Endothelial cell (in vitro differentiated cells): ENCODE measurements around the gene SYT2. TPM values are rescaled to one million over a fixed set of nuclear protein-coding genes. Genes with fewer than 3 reads are reported as not detected.
"Not testable (repeated sequence)": the region's sequence is repeated elsewhere in the genome, so short reads cannot be mapped to it uniquely, and the experiment has no call there.

Source experiments
- DNase-seq: peaks from one replicate; pipeline ENCODE4 v3.0.0; 2021; ENCODE audit warnings: low spot score
- H3K27ac Mint-ChIP-seq: one replicate; pipeline ENCODE4 v1.8.0; 2021; ENCODE audit warnings: mixed read lengths, inconsistent platforms; ENCODE audit not compliant: unreplicated experiment
- H3K27me3 Mint-ChIP-seq: one replicate; pipeline ENCODE4 v1.8.0; 2021; ENCODE audit warnings: mild to moderate bottlenecking, moderate library complexity, mixed read lengths, inconsistent platforms; ENCODE audit not compliant: unreplicated experiment
- H3K36me3 Mint-ChIP-seq: one replicate; pipeline ENCODE4 v1.8.0; 2021; ENCODE audit warnings: mild to moderate bottlenecking, low read depth, mixed read lengths, inconsistent platforms; ENCODE audit not compliant: unreplicated experiment
- H3K4me1 Mint-ChIP-seq: one replicate; pipeline ENCODE4 v1.8.0; 2021; ENCODE audit warnings: mild to moderate bottlenecking, mixed read lengths, inconsistent platforms; ENCODE audit not compliant: unreplicated experiment
- H3K4me3 Mint-ChIP-seq: one replicate; pipeline ENCODE4 v1.8.0; 2021; ENCODE audit warnings: mild to moderate bottlenecking, mixed read lengths, inconsistent platforms; ENCODE audit not compliant: unreplicated experiment
- H3K9me3 Mint-ChIP-seq: one replicate; pipeline ENCODE4 v1.8.0; 2021; ENCODE audit warnings: mixed read lengths, inconsistent platforms; ENCODE audit not compliant: unreplicated experiment
- total RNA-seq: library from RNA; stranded (reverse); fragmentation: NEBNext Ultra II Directional; extraction: Animal tissue kit (Norgen Biotek cat#: 25700); gene quantifications from one replicate; pipeline ENCODE4 v1.2.1, GENCODE V29; 2021; ENCODE audit not compliant: unreplicated experiment
- TF ChIP-seq, protein P1 (sequence below): fragments of 200-600 bp; sonication (generic); IDR thresholded peaks from one replicate; pipeline ENCODE4 v1.5.0; 2021; ENCODE audit warnings: antibody characterized with exemption; ENCODE audit not compliant: unreplicated experiment

Gene SYT2
- total RNA-seq, 1 donor from 2014 or later: 0.33 TPM

DNA sequence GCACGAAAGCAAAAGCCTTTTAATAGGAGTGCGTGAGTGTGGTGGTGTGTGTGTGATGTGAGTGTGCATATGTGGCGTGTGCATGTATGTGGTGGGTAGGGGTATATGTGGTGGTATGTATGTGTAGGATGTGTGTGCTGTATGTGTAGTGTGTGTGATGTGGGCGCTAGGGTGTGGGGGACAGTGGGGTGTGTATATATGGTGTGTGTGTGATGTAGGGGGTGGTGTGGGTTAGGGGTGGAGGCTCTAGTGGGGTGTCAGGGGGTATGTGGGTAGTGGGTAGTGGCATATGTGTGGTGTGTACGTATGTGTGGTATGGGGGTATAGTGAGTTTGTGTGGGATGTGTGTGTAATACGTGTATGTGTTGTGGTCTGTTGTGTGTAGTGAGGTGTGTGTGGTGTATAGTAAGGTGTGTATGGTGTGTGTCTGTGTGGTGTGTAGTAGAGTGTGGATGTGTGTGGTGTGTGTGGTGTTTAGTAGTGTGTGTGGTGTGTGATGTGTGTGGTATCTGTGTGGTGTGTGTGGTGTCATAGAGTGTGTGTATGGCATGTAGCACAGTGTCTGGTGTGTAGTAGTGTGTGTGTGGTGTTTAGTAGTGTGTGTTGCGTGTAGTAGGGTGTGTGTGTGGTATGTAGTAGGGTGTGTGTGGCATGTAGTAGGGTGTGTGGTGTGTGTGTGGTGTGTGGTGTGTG is 86.0 kb downstream of the SYT2 start:
- no peak for DNase-seq
- Mint-ChIP-seq H3K4me1 (no peaks in the 10 kb centered on the region), H3K4me3 (no peak overlapping the region), H3K27me3 (peaks cover 10% of the 10 kb centered on the region), H3K27ac (no peak overlapping the region), H3K9me3 (no peaks in the 10 kb centered on the region), H3K36me3 (no peaks in the 10 kb centered on the region)
- TF ChIP-seq, protein P1, sequence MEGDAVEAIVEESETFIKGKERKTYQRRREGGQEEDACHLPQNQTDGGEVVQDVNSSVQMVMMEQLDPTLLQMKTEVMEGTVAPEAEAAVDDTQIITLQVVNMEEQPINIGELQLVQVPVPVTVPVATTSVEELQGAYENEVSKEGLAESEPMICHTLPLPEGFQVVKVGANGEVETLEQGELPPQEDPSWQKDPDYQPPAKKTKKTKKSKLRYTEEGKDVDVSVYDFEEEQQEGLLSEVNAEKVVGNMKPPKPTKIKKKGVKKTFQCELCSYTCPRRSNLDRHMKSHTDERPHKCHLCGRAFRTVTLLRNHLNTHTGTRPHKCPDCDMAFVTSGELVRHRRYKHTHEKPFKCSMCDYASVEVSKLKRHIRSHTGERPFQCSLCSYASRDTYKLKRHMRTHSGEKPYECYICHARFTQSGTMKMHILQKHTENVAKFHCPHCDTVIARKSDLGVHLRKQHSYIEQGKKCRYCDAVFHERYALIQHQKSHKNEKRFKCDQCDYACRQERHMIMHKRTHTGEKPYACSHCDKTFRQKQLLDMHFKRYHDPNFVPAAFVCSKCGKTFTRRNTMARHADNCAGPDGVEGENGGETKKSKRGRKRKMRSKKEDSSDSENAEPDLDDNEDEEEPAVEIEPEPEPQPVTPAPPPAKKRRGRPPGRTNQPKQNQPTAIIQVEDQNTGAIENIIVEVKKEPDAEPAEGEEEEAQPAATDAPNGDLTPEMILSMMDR: no peak

DNA sequence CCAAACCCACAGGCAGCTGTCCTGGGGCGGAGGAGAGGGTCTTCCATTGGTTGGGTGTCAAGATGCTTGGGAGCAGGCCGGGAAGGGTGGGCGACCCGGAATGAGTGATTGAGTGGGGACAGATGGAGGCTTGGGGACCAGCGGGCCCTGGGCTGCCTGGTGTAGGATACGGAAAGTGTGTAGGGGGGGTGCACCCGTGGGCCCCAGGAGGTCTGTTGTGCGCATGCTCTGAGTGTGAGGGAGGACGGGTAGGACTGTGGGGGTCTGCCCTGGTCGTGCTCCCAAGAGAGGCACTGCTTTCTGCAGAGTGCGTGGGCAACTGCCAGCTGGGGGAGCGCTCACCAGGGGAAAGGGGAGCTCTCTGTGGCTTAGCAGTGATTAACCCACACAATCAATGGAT is 86.8 kb downstream of the SYT2 start:
- H3K4me3 Mint-ChIP-seq, H3K4me1 Mint-ChIP-seq, DNase-seq, H3K9me3 Mint-ChIP-seq, H3K27me3 Mint-ChIP-seq, H3K27ac Mint-ChIP-seq, H3K36me3 Mint-ChIP-seq: not testable (repeated sequence)

GRCh38 chr1:202623075-202623474 is 87.2 kb downstream of the SYT2 start:
- no peak overlapping the region for H3K4me3 Mint-ChIP-seq
- TF ChIP-seq, protein P1: no peak
- H3K9me3 Mint-ChIP-seq: no peaks in the 10 kb centered on the region
- H3K36me3 Mint-ChIP-seq: no peaks in the 10 kb centered on the region
- DNase-seq: no peak
- H3K4me1 Mint-ChIP-seq: no peaks in the 10 kb centered on the region
- peaks cover 8% of the 10 kb centered on the region for H3K27me3 Mint-ChIP-seq
- H3K27ac Mint-ChIP-seq: no peak overlapping the region

DNA sequence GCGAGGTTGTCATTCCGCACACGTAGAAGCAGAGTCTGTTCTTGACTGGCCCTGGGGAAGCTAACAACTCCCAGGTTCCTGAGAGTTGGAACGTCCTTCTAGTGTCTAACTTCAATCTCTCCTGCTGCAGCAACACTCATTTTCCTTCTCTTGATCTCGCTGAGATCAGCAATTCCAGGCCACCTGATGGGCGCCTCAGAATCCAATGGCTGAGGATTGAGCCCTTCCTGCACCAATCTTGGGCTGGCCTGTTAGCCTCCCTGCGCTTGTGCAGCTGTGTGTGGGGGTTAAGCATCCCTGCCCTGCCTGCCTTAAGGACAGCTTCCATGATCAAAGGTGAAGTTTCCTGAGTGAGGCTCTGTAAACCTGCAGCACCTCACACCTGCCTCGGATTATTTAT is 87.9 kb downstream of the SYT2 start:
- no peak overlapping the region for H3K4me3 Mint-ChIP-seq
- DNase-seq: no peak
- H3K27me3 Mint-ChIP-seq: peaks cover 6% of the 10 kb centered on the region
- H3K36me3 Mint-ChIP-seq: no peaks in the 10 kb centered on the region
- no peaks in the 10 kb centered on the region for H3K9me3 Mint-ChIP-seq
- no peaks in the 10 kb centered on the region for H3K4me1 Mint-ChIP-seq
- TF ChIP-seq, protein P1: no peak
- no peak overlapping the region for H3K27ac Mint-ChIP-seq

DNA sequence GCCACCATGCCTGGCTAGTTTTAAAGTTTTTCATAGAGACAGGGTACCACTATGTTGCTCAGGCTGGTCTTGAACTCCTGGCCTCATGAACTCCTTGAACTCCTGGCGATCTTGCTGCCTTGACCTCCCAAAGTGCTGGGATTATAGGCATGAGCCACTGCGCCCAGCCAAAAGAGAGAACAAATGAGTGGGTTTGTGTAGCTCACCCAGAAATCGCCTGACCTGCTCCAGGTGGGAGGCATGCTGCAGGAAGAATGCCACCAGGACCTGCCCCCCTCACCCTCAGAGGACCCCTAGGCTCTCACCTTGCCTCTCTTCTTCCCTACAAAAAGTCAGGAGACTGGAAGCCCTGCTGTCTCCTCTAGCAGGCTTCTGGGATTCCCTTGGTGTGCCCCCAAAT is 88.8 kb downstream of the SYT2 start:
- TF ChIP-seq, protein P1: no peak
- Mint-ChIP-seq H3K4me3 (no peak overlapping the region), H3K27me3 (peaks cover 6% of the 10 kb centered on the region), H3K4me1 (peaks cover 4% of the 10 kb centered on the region), H3K9me3 (no peaks in the 10 kb centered on the region), H3K27ac (no peak overlapping the region), H3K36me3 (no peaks in the 10 kb centered on the region)
- no peak for DNase-seq

- H3K4me1 Mint-ChIP-seq: peaks cover 18% of the 10 kb centered on the region
- not testable (repeated sequence) for H3K27me3 Mint-ChIP-seq, H3K27ac Mint-ChIP-seq, H3K36me3 Mint-ChIP-seq, DNase-seq, H3K4me3 Mint-ChIP-seq, H3K9me3 Mint-ChIP-seq
These were observed 90.2 kb downstream of the SYT2 start for GRCh38 chr1:202620036-202620435.
